ENCODE measurements around the gene PTPRU. TPM values are rescaled to one million over a fixed set of nuclear protein-coding genes. Genes with fewer than 3 reads are reported as not detected.

PTPRU gene
- total RNA-seq, 1 experiment from 2014 or later, result 0.72 TPM

DNA sequence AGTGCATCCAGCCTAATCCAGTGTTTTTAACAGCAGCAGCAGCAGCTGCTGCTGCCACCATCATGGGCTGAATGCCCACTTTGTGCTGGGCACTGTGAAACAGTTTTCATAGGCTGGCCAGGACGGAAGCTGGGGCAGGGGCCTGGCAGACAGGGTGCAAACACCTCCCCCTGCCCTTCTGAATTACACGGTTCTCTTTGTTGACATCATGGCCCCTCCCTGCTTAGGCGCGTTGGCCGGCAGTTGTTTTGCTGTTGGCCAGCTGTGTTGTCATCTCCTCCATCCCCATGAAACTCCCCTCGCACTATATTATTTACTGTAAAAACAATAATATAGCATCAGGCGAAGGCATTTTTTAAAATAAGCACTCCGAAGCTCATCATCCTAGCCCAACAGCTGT, 33.1 kb downstream of the PTPRU start:
- no peak overlapping the region for H3K27ac ChIP-seq (ENCODE audit: low read length)
- no peaks in the 10 kb centered on the region for H3K9me3 ChIP-seq (ENCODE audit: control insufficient read depth, insufficient read depth, low read depth, low read length)
- CTCF ChIA-PET, result no interaction called here

DNA sequence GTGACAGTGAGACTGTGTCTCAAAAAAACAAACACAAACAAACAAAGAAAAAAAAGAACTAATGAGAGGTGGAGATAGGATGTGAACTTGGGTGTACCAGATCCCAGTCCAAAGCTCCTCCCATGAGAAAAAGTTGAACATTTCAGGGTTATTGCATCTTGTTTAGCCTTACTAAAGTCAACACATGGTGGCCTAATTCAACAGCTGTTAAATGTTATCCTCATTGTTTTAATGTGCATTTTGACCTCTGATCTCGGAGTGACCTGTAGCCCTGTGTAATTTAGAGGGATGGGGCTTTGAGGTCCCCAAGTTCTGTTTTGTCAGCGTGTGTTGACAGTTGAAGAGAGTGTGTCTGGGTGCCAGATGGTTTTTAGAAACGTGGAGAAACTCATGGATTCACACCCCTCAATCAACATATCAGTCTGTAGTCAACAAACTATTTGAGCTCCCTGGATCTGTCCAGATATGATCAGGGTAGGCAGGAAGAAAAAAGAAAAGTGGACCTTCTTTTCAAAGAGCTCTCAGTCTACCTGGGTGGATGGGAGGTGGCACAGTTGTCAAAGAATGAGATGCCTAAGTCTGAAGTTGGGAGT, 34.7 kb downstream of the PTPRU start:
- Histone ChIP-seq H3K4me1 (ENCODE audit: control insufficient read depth, insufficient read depth, low read length) (peaks cover 5% of the 10 kb centered on the region; the same call in 1 of the 2 replicates), H3K4me3 (ENCODE audit: low read depth in 2 of 2, low read length in 2 of 2) (no peak overlapping the region), H3K9me3 (ENCODE audit: control insufficient read depth, insufficient read depth, low read depth, low read length) (no peaks in the 10 kb centered on the region), H3K36me3 (ENCODE audit: control insufficient read depth, insufficient read depth, low read length) (no peaks in the 10 kb centered on the region), H3K27me3 (ENCODE audit: control insufficient read depth, insufficient read depth, low read length) (no peaks in the 10 kb centered on the region), H3K27ac (ENCODE audit: low read length) (no peak overlapping the region)
- DNase-seq (ENCODE audit: low read depth, low spot score) (no peak), ATAC-seq (no peak)
- intact Hi-C loops (cut with micrococcal nuclease; ENCODE audit: unreplicated experiment), result no loop called here
- BruUV-seq (replicated peaks), result no TSS peak
- in situ Hi-C loops (cut with HindIII; ENCODE audit: low pct_unique_long_range_greater_than_20kb, low sequenced_read_pairs), result no loop called here
- ChIA-PET CTCF (no interaction called here), POLR2A (no interaction called here)
- TF ChIP-seq, protein P1, sequence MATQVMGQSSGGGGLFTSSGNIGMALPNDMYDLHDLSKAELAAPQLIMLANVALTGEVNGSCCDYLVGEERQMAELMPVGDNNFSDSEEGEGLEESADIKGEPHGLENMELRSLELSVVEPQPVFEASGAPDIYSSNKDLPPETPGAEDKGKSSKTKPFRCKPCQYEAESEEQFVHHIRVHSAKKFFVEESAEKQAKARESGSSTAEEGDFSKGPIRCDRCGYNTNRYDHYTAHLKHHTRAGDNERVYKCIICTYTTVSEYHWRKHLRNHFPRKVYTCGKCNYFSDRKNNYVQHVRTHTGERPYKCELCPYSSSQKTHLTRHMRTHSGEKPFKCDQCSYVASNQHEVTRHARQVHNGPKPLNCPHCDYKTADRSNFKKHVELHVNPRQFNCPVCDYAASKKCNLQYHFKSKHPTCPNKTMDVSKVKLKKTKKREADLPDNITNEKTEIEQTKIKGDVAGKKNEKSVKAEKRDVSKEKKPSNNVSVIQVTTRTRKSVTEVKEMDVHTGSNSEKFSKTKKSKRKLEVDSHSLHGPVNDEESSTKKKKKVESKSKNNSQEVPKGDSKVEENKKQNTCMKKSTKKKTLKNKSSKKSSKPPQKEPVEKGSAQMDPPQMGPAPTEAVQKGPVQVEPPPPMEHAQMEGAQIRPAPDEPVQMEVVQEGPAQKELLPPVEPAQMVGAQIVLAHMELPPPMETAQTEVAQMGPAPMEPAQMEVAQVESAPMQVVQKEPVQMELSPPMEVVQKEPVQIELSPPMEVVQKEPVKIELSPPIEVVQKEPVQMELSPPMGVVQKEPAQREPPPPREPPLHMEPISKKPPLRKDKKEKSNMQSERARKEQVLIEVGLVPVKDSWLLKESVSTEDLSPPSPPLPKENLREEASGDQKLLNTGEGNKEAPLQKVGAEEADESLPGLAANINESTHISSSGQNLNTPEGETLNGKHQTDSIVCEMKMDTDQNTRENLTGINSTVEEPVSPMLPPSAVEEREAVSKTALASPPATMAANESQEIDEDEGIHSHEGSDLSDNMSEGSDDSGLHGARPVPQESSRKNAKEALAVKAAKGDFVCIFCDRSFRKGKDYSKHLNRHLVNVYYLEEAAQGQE (IDR thresholded peaks at IDR 0.05; ENCODE audit: insufficient read depth in 1 of 2, low read depth in 2 of 2, low read length in 1 of 2), result no peak
- TF ChIP-seq, protein P2, sequence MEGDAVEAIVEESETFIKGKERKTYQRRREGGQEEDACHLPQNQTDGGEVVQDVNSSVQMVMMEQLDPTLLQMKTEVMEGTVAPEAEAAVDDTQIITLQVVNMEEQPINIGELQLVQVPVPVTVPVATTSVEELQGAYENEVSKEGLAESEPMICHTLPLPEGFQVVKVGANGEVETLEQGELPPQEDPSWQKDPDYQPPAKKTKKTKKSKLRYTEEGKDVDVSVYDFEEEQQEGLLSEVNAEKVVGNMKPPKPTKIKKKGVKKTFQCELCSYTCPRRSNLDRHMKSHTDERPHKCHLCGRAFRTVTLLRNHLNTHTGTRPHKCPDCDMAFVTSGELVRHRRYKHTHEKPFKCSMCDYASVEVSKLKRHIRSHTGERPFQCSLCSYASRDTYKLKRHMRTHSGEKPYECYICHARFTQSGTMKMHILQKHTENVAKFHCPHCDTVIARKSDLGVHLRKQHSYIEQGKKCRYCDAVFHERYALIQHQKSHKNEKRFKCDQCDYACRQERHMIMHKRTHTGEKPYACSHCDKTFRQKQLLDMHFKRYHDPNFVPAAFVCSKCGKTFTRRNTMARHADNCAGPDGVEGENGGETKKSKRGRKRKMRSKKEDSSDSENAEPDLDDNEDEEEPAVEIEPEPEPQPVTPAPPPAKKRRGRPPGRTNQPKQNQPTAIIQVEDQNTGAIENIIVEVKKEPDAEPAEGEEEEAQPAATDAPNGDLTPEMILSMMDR (IDR thresholded peaks at IDR 0.05), result no peak
- TF ChIP-seq POLR2AphosphoS5 (IDR thresholded peaks at IDR 0.05; ENCODE audit: low read depth, low read length) (no peak), SIN3A (IDR thresholded peaks at IDR 0.05; ENCODE audit: borderline replicate concordance, insufficient read depth, low read depth, low read length) (no peak), TCF7L2 (IDR thresholded peaks at IDR 0.05; ENCODE audit: low read depth, low read length) (no peak)

More for the DNA sequence above, 33.1 kb downstream of the PTPRU start:
- intact Hi-C loops (cut with micrococcal nuclease; ENCODE audit: unreplicated experiment) (no loop called here), in situ Hi-C loops (cut with HindIII; ENCODE audit: low pct_unique_long_range_greater_than_20kb, low sequenced_read_pairs) (no loop called here)
- H3K4me3 ChIP-seq (ENCODE audit: low read depth in 2 of 2, low read length in 2 of 2), result no peak overlapping the region
- POLR2A ChIA-PET, result no interaction called here
- no peaks in the 10 kb centered on the region for H3K27me3 ChIP-seq (ENCODE audit: control insufficient read depth, insufficient read depth, low read length)
- TF ChIP-seq POLR2AphosphoS5 (IDR thresholded peaks at IDR 0.05; ENCODE audit: low read depth, low read length) (no peak), TCF7L2 (IDR thresholded peaks at IDR 0.05; ENCODE audit: low read depth, low read length) (no peak), SIN3A (IDR thresholded peaks at IDR 0.05; ENCODE audit: borderline replicate concordance, insufficient read depth, low read depth, low read length) (no peak)
- TF ChIP-seq, protein P2 (IDR thresholded peaks at IDR 0.05), result no peak
- TF ChIP-seq, protein P1 (IDR thresholded peaks at IDR 0.05; ENCODE audit: insufficient read depth in 1 of 2, low read depth in 2 of 2, low read length in 1 of 2), result no peak
- no TSS peak for BruUV-seq (replicated peaks)
- no peaks in the 10 kb centered on the region for H3K36me3 ChIP-seq (ENCODE audit: control insufficient read depth, insufficient read depth, low read length)
- DNase-seq (ENCODE audit: low read depth, low spot score) (no peak), ATAC-seq (no peak)
- peaks cover 5% of the 10 kb centered on the region; the same call in 1 of the 2 replicates for H3K4me1 ChIP-seq (ENCODE audit: control insufficient read depth, insufficient read depth, low read length)
